Colonic mucosa (tissue), 4 donors: ENCODE data around the gene SST. TPM values are rescaled to one million over a fixed set of nuclear protein-coding genes. Genes with fewer than 3 reads are reported as not detected.

Experiments used
- DNase-seq: peaks from one replicate; pipeline ENCODE4 v3.0.0-alpha.2; 2020
- H3K27ac ChIP-seq: fragments of 200-600 bp; one replicate; pipeline ENCODE4 v1.8.0; 2021
- H3K27me3 ChIP-seq: fragments of 200-600 bp; one replicate; pipeline ENCODE4 v1.8.0; 2021
- H3K36me3 ChIP-seq: fragments of 200-600 bp; one replicate; pipeline ENCODE4 v1.8.0; 2021
- H3K4me1 ChIP-seq: fragments of 200-600 bp; one replicate; pipeline ENCODE4 v1.8.0; 2021; ENCODE audit warnings: mild to moderate bottlenecking
- H3K4me3 ChIP-seq: fragments of 200-600 bp; one replicate; pipeline ENCODE4 v1.8.0; 2021
- H3K9ac ChIP-seq, 2 donors: one replicate each; pipeline ENCODE4 v1.7.0; 2013; ENCODE audit warnings: control low read depth in 2 of 2, low read depth in 2 of 2, low read length in 2 of 2
- H3K9me3 ChIP-seq: fragments of 200-600 bp; one replicate; pipeline ENCODE4 v1.8.0; 2021
- intact Hi-C: fragments of 100-400 bp; cut with DNase I; formaldehyde crosslinking; loops from one replicate; pipeline ENCODE4 v1.14.1; 2022
- total RNA-seq, 2 donors: library from RNA; stranded (reverse); fragmentation: NEBNext Ultra II Directional in 1 of 2; extraction: Animal tissue kit (Norgen Biotek cat#: 25700) in 1 of 2; gene quantifications; one replicate each; pipeline ENCODE4 v1.2.1, GENCODE V29; 2021
- TF ChIP-seq, protein P1 (sequence below): fragments of 200-600 bp; IDR thresholded peaks from one replicate; pipeline ENCODE4 v1.8.0; 2022; ENCODE audit warnings: antibody characterized with exemption, mild to moderate bottlenecking
- donor health status: healthy.
- donor health status: DM: no; HTN: no; CAD: no.
- donor health status: DM: no; HTN: no; CAD: no.

The SST gene
- total RNA-seq, 2 donors from 2014 or later, result 31.6 to 78.4 TPM

DNA sequence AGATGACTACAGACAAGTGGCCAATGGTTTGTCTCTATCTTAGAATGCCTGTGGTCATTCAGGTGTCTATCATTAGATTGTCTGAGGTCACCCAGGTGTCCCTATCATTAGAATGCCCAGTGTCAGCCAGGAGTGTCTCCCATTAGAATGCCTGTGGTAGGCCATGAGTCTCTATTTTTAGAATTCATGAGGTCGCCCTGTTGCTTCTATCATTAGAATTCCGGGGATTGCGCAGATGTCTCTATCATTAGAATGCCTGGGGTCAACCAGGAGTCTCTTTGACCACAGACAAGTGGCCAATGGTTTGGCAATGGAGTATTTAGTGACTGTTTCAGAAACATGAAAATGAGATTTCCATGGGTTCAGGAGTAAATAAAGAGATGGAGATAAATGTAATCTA lies 24.6 kb upstream of the SST start:
- intact Hi-C loops, result no loop called here
- Histone ChIP-seq H3K27ac (no peak overlapping the region), H3K9ac (no peak overlapping the region), H3K36me3 (no peaks in the 10 kb centered on the region), H3K9me3 (no peaks in the 10 kb centered on the region), H3K27me3 (no peaks in the 10 kb centered on the region), H3K4me3 (no peak overlapping the region), H3K4me1 (no peaks in the 10 kb centered on the region)
- DNase-seq, result no peak
- TF ChIP-seq, protein P1, sequence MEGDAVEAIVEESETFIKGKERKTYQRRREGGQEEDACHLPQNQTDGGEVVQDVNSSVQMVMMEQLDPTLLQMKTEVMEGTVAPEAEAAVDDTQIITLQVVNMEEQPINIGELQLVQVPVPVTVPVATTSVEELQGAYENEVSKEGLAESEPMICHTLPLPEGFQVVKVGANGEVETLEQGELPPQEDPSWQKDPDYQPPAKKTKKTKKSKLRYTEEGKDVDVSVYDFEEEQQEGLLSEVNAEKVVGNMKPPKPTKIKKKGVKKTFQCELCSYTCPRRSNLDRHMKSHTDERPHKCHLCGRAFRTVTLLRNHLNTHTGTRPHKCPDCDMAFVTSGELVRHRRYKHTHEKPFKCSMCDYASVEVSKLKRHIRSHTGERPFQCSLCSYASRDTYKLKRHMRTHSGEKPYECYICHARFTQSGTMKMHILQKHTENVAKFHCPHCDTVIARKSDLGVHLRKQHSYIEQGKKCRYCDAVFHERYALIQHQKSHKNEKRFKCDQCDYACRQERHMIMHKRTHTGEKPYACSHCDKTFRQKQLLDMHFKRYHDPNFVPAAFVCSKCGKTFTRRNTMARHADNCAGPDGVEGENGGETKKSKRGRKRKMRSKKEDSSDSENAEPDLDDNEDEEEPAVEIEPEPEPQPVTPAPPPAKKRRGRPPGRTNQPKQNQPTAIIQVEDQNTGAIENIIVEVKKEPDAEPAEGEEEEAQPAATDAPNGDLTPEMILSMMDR, result no peak

DNA sequence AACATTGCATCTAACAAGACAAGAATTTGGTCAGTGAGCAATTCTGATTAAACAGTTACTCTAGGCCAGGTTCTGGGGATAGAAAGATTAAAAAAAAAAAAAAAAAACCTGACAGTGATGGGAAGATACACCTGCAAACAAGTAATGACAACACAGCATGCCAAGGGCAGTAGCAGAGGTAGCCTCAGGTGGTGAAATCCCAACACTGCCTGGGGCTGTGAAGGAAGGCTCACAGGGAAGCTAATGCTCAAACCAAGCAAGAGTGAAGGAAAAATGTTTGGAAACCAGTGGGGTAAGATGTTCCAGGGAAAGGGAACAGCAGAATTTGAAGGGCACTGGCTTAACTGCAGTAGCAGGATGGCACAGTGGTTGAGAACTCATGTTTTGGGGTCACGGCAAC lies 23.2 kb upstream of the SST start:
- intact Hi-C loops, result no loop called here
- H3K27me3 ChIP-seq, result no peaks in the 10 kb centered on the region
- no peak overlapping the region for H3K27ac ChIP-seq
- TF ChIP-seq, protein P1, result no peak
- H3K4me3 ChIP-seq, result no peak overlapping the region
- H3K9me3 ChIP-seq, result no peaks in the 10 kb centered on the region
- no peak for DNase-seq
- no peak overlapping the region for H3K9ac ChIP-seq
- H3K36me3 ChIP-seq, result no peaks in the 10 kb centered on the region
- H3K4me1 ChIP-seq, result no peaks in the 10 kb centered on the region

DNA sequence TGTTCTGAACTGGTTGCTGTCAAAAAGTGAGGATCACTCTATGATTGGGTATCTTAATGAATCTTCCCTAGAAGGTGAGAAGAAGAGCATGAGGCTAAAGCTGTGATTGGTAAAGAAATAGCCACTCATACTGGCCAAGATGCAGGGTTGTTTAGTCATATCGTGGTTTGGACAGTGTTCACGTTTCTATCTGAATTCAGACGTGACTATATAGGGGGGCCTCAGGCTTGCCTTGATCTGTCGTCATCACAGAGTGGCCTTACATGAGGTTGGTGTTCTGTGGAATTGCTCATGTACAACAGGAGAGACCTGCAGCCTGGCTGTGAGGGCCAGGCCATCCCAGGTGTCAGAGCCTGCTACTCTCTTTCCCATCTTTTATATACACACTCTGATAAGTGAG lies 19.8 kb upstream of the SST start:
- TF ChIP-seq, protein P1, result no peak
- no peak overlapping the region for H3K27ac ChIP-seq

DNA sequence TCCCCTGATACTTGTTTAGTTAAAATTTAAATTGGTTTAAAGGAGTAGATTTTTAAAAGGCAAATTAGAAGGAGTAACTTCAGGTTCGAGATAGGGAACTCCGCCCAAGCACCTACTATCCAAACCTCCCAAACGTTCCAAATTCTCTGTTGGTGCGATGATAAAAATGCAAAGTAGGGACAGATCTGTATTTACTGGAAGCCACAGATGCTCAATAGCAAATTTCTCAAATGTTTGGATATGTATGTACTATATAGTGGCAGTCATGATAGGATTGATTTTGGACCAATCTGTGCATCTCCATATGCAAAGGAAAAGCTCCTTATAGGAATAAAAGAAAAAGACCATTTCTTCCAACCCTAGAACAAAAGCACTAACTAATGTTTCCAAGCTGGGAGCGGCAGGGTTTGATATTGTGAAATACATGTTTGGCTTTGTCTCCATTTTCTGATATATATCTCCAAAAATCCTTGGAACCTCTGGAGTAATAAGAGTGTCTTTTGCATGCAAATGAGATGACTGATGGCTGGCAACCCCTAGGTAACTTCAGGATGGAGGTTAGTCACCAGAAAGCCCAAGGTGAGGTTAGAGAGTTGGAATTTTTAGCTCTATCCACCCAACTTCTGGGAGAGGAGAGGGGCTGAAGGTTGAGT lies 16.6 kb upstream of the SST start:
- TF ChIP-seq, protein P1, result no peak
- intact Hi-C loops, result no loop called here
- H3K4me3 ChIP-seq, result no peak overlapping the region
- no peak overlapping the region for H3K27ac ChIP-seq
- no peak for DNase-seq
- H3K9ac ChIP-seq, result no peak overlapping the region
- H3K4me1 ChIP-seq, result no peaks in the 10 kb centered on the region
- H3K27me3 ChIP-seq, result no peaks in the 10 kb centered on the region
- no peaks in the 10 kb centered on the region for H3K9me3 ChIP-seq
- H3K36me3 ChIP-seq, result no peaks in the 10 kb centered on the region

More for the DNA sequence above, 19.8 kb upstream of the SST start:
- DNase-seq, result no peak
- Histone ChIP-seq H3K9me3 (no peaks in the 10 kb centered on the region), H3K36me3 (no peaks in the 10 kb centered on the region), H3K4me1 (no peaks in the 10 kb centered on the region), H3K9ac (no peak overlapping the region), H3K27me3 (no peaks in the 10 kb centered on the region), H3K4me3 (no peak overlapping the region)
- intact Hi-C loops, result no loop called here

DNA sequence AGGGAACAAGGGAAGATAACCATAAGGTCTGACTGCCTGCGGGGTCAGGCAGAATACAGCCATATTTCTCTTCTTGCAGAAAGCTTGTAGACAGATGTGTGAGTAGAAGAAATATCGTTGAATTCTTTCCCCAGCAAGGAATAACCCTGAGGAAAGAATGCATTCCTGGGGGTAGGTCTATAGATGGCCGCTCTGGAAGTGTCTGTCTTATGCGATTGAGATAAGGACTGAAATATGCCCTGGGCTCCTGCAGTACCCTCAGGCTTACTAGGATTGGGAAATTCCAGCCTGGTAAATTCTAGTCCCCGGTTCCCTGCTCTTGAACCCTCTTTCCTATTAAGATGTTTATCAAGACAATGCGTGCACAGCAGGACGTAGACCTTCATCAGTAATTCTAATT lies 15.8 kb upstream of the SST start:
- H3K36me3 ChIP-seq, result no peaks in the 10 kb centered on the region
- no peaks in the 10 kb centered on the region for H3K9me3 ChIP-seq
- intact Hi-C loops, result no loop called here
- no peak overlapping the region for H3K9ac ChIP-seq
- no peak overlapping the region for H3K4me3 ChIP-seq
- TF ChIP-seq, protein P1, result no peak
- no peak for DNase-seq
- H3K27me3 ChIP-seq, result no peaks in the 10 kb centered on the region
- H3K4me1 ChIP-seq, result no peaks in the 10 kb centered on the region
- H3K27ac ChIP-seq, result no peak overlapping the region
